ENCODE results near the gene DOCK4. TPM values are rescaled to one million over a fixed set of nuclear protein-coding genes. Genes with fewer than 3 reads are reported as not detected.

The DOCK4 gene
- total and polyA plus RNA-seq, 5 donors from 2014 or later = 0.44 TPM; not detected in 4

DNA sequence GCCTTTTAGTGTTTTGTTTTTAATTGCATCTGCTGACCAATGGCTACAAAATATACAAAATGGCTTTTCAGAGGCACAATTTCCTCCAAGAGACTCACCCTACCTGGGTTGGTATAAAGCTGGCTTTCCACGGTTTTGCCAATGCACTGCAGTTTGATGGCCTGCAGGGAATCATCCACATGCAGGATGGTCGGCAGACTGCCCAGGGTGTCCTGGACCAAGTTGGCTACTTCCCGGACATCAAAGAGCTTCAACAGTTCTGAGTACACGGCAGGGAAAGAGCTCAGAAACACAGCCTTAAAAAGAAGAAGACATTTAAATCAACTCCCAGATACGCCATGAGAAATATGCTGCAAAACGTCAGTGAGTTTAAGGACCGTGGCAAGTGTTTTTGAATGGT lies 342.9 kb downstream of the DOCK4 start:
- Mint-ChIP-seq H3K4me1 (no peaks in the 10 kb centered on the region), H3K27me3 (no peaks in the 10 kb centered on the region), H3K36me3 (no peaks in the 10 kb centered on the region), H3K9me3 (no peaks in the 10 kb centered on the region), H3K27ac (no peak overlapping the region), H3K4me3 (no peak overlapping the region)
- no peaks in the 10 kb centered on the region for H3K36me3 ChIP-seq (ENCODE audit: control insufficient read depth, insufficient read depth, low read length)
- H3K9me3 ChIP-seq (ENCODE audit: control insufficient read depth in 2 of 2, low read length in 2 of 2) = no peaks in the 10 kb centered on the region
- H3K27me3 ChIP-seq (ENCODE audit: control insufficient read depth, insufficient read depth, low read length) = no peaks in the 10 kb centered on the region
- no peak for DNase-seq
- H3K27ac ChIP-seq (ENCODE audit: insufficient read depth, low read length, poor library complexity, severe bottlenecking) = no peak overlapping the region
- ATAC-seq (ENCODE audit: low read depth in 2 of 2) = no peak
- H3K4me3 ChIP-seq (ENCODE audit: low read depth, low read length) = no peak overlapping the region
- no peaks in the 10 kb centered on the region for H3K4me1 ChIP-seq (ENCODE audit: control insufficient read depth, insufficient read depth, low read length, poor library complexity, severe bottlenecking)

DNA sequence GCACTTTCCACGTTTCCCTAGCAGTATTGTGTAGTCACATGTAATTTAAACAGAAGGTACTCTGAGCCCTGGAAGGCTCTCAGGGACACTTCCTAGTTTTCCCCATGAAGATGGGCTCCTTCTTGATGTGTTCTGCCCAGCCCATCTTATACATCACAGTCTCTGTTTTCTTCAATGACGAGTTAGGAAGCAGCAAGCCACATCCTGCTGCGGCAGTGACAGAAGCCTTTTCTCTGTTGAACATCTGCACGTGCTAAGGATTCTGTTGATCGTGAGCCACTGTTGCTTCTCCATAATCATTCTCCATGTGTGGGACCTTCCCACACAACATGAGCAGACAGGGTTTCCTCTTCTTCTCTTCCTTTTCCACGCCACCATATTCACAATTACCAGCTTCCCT lies 346.0 kb downstream of the DOCK4 start:
- Histone ChIP-seq H3K4me3 (ENCODE audit: low read depth, low read length) (no peak overlapping the region), H3K27ac (ENCODE audit: insufficient read depth, low read length, poor library complexity, severe bottlenecking) (no peak overlapping the region), H3K9me3 (ENCODE audit: control insufficient read depth in 2 of 2, low read length in 2 of 2) (no peaks in the 10 kb centered on the region), H3K27me3 (ENCODE audit: control insufficient read depth, insufficient read depth, low read length) (no peaks in the 10 kb centered on the region), H3K36me3 (ENCODE audit: control insufficient read depth, insufficient read depth, low read length) (no peaks in the 10 kb centered on the region), H3K4me1 (ENCODE audit: control insufficient read depth, insufficient read depth, low read length, poor library complexity, severe bottlenecking) (no peaks in the 10 kb centered on the region)
- no peaks in the 10 kb centered on the region for H3K4me1 Mint-ChIP-seq
- no peak overlapping the region for H3K27ac Mint-ChIP-seq
- no peaks in the 10 kb centered on the region for H3K27me3 Mint-ChIP-seq
- DNase-seq (peak in 1 of 3 donors; percentile 10), ATAC-seq (ENCODE audit: low read depth in 2 of 2) (no peak)
- no peaks in the 10 kb centered on the region for H3K36me3 Mint-ChIP-seq
- H3K4me3 Mint-ChIP-seq = no peak overlapping the region
- H3K9me3 Mint-ChIP-seq = no peaks in the 10 kb centered on the region

DNA sequence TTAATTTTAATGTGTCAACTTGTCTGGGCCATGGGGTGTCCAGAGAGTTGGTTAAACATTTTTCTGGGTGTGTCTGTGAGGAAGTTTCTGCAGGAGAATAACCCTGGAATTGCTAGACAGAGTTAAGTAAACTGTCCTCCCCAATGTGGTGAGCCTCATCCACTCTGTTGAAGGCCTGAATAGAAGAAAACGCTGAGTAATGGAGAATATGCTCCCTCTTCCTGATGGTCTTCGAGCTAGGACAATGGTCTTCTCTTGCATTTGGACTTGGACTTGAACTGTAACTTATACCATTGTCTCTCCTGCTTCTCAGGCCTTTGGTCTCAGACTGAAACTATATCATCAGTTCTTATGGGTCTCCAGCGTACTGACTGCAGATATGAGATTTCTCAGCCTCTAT lies 347.9 kb downstream of the DOCK4 start:
- DNase-seq (no peak), ATAC-seq (ENCODE audit: low read depth in 2 of 2) (no peak)
- Histone ChIP-seq H3K4me3 (ENCODE audit: low read depth, low read length) (no peak overlapping the region), H3K27ac (ENCODE audit: insufficient read depth, low read length, poor library complexity, severe bottlenecking) (no peak overlapping the region), H3K9me3 (ENCODE audit: control insufficient read depth in 2 of 2, low read length in 2 of 2) (no peaks in the 10 kb centered on the region), H3K36me3 (ENCODE audit: control insufficient read depth, insufficient read depth, low read length) (no peaks in the 10 kb centered on the region), H3K27me3 (ENCODE audit: control insufficient read depth, insufficient read depth, low read length) (no peaks in the 10 kb centered on the region), H3K4me1 (ENCODE audit: control insufficient read depth, insufficient read depth, low read length, poor library complexity, severe bottlenecking) (no peaks in the 10 kb centered on the region)
- H3K4me1 Mint-ChIP-seq = no peaks in the 10 kb centered on the region
- H3K36me3 Mint-ChIP-seq = no peaks in the 10 kb centered on the region
- H3K4me3 Mint-ChIP-seq = no peak overlapping the region
- H3K27me3 Mint-ChIP-seq = no peaks in the 10 kb centered on the region
- H3K9me3 Mint-ChIP-seq = no peaks in the 10 kb centered on the region
- H3K27ac Mint-ChIP-seq = no peak overlapping the region

DNA sequence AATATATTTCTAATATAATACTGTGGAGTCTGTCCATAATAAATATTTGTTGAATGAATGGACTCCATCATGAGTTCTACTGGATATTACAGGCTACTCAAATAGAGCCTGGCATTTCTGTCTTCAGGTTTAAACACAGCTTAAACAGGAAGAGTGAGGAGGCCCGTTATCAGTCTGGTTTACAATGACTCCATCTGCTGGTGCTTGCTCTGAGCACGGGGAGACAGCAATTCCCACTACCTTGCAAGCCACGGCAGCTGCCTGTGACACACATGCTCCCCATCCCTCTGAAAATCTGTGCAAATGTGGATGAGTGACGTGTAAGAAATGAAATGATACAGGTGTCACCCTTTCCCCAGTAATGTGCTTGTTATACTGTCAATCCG lies 350.4 kb downstream of the DOCK4 start:
- no peaks in the 10 kb centered on the region for H3K4me1 ChIP-seq (ENCODE audit: control insufficient read depth, insufficient read depth, low read length, poor library complexity, severe bottlenecking)
- H3K27ac ChIP-seq (ENCODE audit: insufficient read depth, low read length, poor library complexity, severe bottlenecking) = no peak overlapping the region
- no peaks in the 10 kb centered on the region for H3K4me1 Mint-ChIP-seq
- H3K27me3 Mint-ChIP-seq = no peaks in the 10 kb centered on the region
- H3K9me3 ChIP-seq (ENCODE audit: control insufficient read depth in 2 of 2, low read length in 2 of 2) = no peaks in the 10 kb centered on the region
- DNase-seq (no peak), ATAC-seq (ENCODE audit: low read depth in 2 of 2) (no peak)
- H3K36me3 ChIP-seq (ENCODE audit: control insufficient read depth, insufficient read depth, low read length) = no peaks in the 10 kb centered on the region
- H3K4me3 ChIP-seq (ENCODE audit: low read depth, low read length) = no peak overlapping the region
- H3K9me3 Mint-ChIP-seq = peaks cover 0 to 2% (median 0%) of the 10 kb centered on the region in 7 donors
- no peaks in the 10 kb centered on the region for H3K36me3 Mint-ChIP-seq
- H3K27ac Mint-ChIP-seq = no peak overlapping the region
- no peaks in the 10 kb centered on the region for H3K27me3 ChIP-seq (ENCODE audit: control insufficient read depth, insufficient read depth, low read length)
- H3K4me3 Mint-ChIP-seq = no peak overlapping the region

DNA sequence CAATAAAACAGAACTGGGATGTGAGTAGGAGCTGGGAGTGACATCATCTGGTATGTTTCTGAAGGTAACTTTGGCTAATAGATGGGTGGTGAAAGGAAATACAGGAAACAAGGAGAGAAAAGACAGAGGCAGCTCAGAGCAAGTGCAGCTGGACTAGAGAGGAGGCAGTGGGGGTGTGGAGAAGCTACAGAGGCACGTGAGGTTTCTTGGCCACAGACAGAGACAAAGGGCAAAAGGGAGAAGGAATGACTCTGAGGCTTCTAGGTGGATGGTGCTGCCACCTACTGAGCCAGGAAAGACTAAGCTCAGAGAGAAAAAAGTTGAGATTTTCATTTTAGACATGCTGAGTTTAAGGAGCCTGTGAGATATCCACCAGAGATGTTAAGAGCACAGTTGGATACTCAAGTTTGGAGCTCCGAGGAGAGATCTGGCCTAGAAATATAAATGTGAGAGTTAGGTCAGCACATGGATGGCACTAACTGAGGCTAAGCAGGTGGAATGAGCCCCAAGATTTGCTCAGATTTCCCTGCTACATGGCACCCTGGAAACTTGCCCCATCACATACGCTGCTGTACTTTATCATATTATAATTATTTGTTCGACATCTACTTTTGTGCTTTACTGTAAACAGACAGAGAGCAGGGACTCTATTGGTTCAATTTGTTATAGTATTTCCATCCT lies 350.9 kb downstream of the DOCK4 start:
- Mint-ChIP-seq H3K27me3 (no peaks in the 10 kb centered on the region), H3K36me3 (no peaks in the 10 kb centered on the region), H3K9me3 (peaks cover 0 to 5% (median 0%) of the 10 kb centered on the region in 7 donors), H3K4me3 (no peak overlapping the region), H3K27ac (no peak overlapping the region), H3K4me1 (no peaks in the 10 kb centered on the region)
- H3K9me3 ChIP-seq (ENCODE audit: control insufficient read depth in 2 of 2, low read length in 2 of 2) = no peaks in the 10 kb centered on the region
- no peak overlapping the region for H3K4me3 ChIP-seq (ENCODE audit: low read depth, low read length)
- H3K27me3 ChIP-seq (ENCODE audit: control insufficient read depth, insufficient read depth, low read length) = no peaks in the 10 kb centered on the region
- no peak overlapping the region for H3K27ac ChIP-seq (ENCODE audit: insufficient read depth, low read length, poor library complexity, severe bottlenecking)
- ATAC-seq (ENCODE audit: low read depth in 2 of 2) (no peak), DNase-seq (peak in 1 of 3 donors; percentile 3)
- H3K36me3 ChIP-seq (ENCODE audit: control insufficient read depth, insufficient read depth, low read length) = no peaks in the 10 kb centered on the region
- no peaks in the 10 kb centered on the region for H3K4me1 ChIP-seq (ENCODE audit: control insufficient read depth, insufficient read depth, low read length, poor library complexity, severe bottlenecking)

DNA sequence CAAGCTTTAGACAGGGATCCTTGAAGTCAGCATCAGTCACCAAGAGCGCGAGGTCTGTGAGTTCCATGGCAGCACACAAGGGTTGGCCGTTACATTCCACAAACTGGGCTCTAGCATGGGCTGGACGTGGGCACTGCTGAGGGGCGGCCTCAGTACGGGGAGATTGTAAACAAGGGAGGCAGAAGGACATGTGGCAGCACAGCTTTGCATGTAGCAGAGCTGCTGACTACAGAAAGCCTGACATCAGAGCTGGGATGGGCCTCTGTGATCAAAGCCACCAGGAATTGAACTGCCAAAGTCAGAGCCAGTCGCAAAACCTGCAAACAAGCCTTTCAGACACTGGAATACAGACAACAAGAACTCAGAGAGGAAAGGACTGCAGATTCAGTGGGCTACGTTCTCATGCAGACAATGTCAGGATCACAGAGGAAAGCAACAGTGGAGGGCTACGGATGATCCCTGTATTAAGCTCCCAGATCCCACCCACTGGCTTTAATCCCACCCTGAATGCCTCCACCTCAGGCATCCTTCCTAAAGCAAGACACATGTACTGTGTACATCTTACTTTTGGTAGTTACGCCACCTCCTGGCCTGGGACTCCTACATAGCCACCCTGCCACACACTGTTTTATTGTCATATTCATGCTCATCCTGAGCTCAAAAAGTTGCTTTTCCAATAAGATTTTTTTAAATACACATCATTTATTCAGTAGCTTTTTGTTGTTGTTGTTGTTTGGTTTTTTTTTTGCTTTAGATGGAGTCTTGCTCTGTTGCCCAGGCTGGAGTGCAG lies 352.8 kb downstream of the DOCK4 start:
- Mint-ChIP-seq H3K27ac (no peak overlapping the region), H3K9me3 (peaks cover 0 to 9% (median 0%) of the 10 kb centered on the region in 7 donors), H3K4me3 (peak overlapping the region in 1 of 4 donors; percentile 73), H3K27me3 (no peaks in the 10 kb centered on the region), H3K36me3 (no peaks in the 10 kb centered on the region), H3K4me1 (no peaks in the 10 kb centered on the region)
- no peak overlapping the region for H3K4me3 ChIP-seq (ENCODE audit: low read depth, low read length)
- DNase-seq (no peak), ATAC-seq (ENCODE audit: low read depth in 2 of 2) (no peak)
- H3K36me3 ChIP-seq (ENCODE audit: control insufficient read depth, insufficient read depth, low read length) = no peaks in the 10 kb centered on the region
- H3K9me3 ChIP-seq (ENCODE audit: control insufficient read depth in 2 of 2, low read length in 2 of 2) = no peaks in the 10 kb centered on the region
- no peak overlapping the region for H3K27ac ChIP-seq (ENCODE audit: insufficient read depth, low read length, poor library complexity, severe bottlenecking)
- no peaks in the 10 kb centered on the region for H3K4me1 ChIP-seq (ENCODE audit: control insufficient read depth, insufficient read depth, low read length, poor library complexity, severe bottlenecking)
- H3K27me3 ChIP-seq (ENCODE audit: control insufficient read depth, insufficient read depth, low read length) = no peaks in the 10 kb centered on the region

DNA sequence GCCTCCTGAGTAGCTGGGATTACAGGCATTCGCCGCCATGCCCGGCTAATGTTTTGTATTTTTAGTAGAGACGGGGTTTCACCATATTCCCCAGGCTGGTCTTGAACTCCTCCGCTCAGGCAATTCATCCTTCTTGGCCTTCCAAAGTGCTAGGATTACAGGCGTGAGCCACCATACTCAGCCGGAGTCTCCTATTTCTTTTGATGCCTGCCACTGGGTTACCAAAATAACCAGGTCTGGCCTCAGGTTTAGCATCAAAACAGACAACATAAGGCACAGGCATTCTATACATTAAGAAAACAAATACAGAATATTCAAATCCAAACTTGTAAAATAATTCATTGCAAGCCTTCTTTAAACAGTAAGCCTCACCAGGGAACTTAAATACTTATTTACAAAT lies 354.1 kb downstream of the DOCK4 start:
- Mint-ChIP-seq H3K27me3 (no peaks in the 10 kb centered on the region), H3K9me3 (peaks cover 0 to 9% (median 0%) of the 10 kb centered on the region in 7 donors), H3K27ac (no peak overlapping the region), H3K4me1 (no peaks in the 10 kb centered on the region), H3K36me3 (no peaks in the 10 kb centered on the region), H3K4me3 (no peak overlapping the region)
- Histone ChIP-seq H3K27me3 (ENCODE audit: control insufficient read depth, insufficient read depth, low read length) (no peaks in the 10 kb centered on the region), H3K27ac (ENCODE audit: insufficient read depth, low read length, poor library complexity, severe bottlenecking) (no peak overlapping the region), H3K4me1 (ENCODE audit: control insufficient read depth, insufficient read depth, low read length, poor library complexity, severe bottlenecking) (no peaks in the 10 kb centered on the region), H3K4me3 (ENCODE audit: low read depth, low read length) (no peak overlapping the region), H3K36me3 (ENCODE audit: control insufficient read depth, insufficient read depth, low read length) (no peaks in the 10 kb centered on the region), H3K9me3 (ENCODE audit: control insufficient read depth in 2 of 2, low read length in 2 of 2) (no peaks in the 10 kb centered on the region)
- ATAC-seq (ENCODE audit: low read depth in 2 of 2) (no peak), DNase-seq (no peak)

DNA sequence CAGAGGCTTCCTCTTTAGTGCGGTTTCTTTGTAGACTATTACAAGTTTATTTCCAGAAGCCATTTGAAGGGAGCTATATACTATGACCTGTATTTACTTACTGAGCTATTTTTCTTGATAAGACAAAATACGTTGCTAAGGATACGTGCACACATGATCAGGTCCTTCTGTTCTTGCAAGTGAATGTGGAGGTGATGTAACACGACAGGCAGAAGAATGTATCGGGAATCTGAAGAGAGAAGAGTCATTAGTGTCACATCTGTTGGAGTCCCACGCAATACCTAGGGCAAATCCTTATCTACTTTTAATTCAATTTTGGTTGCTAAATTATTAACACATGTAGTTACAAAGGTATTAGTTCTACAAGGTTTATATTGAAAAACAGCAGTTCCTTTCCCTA lies 359.3 kb downstream of the DOCK4 start:
- no peaks in the 10 kb centered on the region for H3K4me1 Mint-ChIP-seq
- no peaks in the 10 kb centered on the region for H3K4me1 ChIP-seq (ENCODE audit: control insufficient read depth, insufficient read depth, low read length, poor library complexity, severe bottlenecking)
- no peak overlapping the region for H3K4me3 ChIP-seq (ENCODE audit: low read depth, low read length)
- peaks cover 0 to 9% (median 0%) of the 10 kb centered on the region in 7 donors for H3K9me3 Mint-ChIP-seq
- no peaks in the 10 kb centered on the region for H3K36me3 ChIP-seq (ENCODE audit: control insufficient read depth, insufficient read depth, low read length)
- no peaks in the 10 kb centered on the region for H3K27me3 Mint-ChIP-seq
- H3K27ac ChIP-seq (ENCODE audit: insufficient read depth, low read length, poor library complexity, severe bottlenecking) = no peak overlapping the region
- H3K27ac Mint-ChIP-seq = no peak overlapping the region
- no peaks in the 10 kb centered on the region for H3K36me3 Mint-ChIP-seq
- no peak for ATAC-seq (ENCODE audit: low read depth in 2 of 2)
- H3K27me3 ChIP-seq (ENCODE audit: control insufficient read depth, insufficient read depth, low read length) = no peaks in the 10 kb centered on the region
- H3K9me3 ChIP-seq (ENCODE audit: control insufficient read depth in 2 of 2, low read length in 2 of 2) = no peaks in the 10 kb centered on the region
- DNase-seq = no peak
- H3K4me3 Mint-ChIP-seq = no peak overlapping the region
